WERI-Rb-1 (cell line): ENCODE data around the gene BBX.

ENCODE experiments used
- DNase-seq: peaks from one replicate; pipeline ENCODE4 v3.0.0-alpha.2; 2020
- H3K27ac ChIP-seq: fragments of 250-450 bp; sonication (Bioruptor Pico); 2 replicates; pipeline ENCODE4 v1.5.1; 2020; ENCODE audit warnings: mild to moderate bottlenecking, moderate library complexity
- H3K27me3 ChIP-seq: fragments of 250-450 bp; sonication (Bioruptor Pico); 2 replicates; pipeline ENCODE4 v1.5.1; 2021; ENCODE audit warnings: mild to moderate bottlenecking, low read depth, moderate library complexity; ENCODE audit not compliant: insufficient read depth, severe bottlenecking
- H3K36me3 ChIP-seq: fragments of 250-450 bp; sonication (Bioruptor Pico); 2 replicates; pipeline ENCODE4 v1.5.1; 2020; ENCODE audit warnings: mild to moderate bottlenecking, moderate library complexity
- H3K4me3 ChIP-seq: 2 replicates; pipeline ENCODE4 v1.5.1; 2011; ENCODE audit warnings: low read depth, mild to moderate bottlenecking, control low read depth, low read length
- H3K9me3 ChIP-seq: fragments of 250-450 bp; sonication (Bioruptor Pico); 2 replicates; pipeline ENCODE4 v1.5.1; 2021; ENCODE audit warnings: mild to moderate bottlenecking, moderate library complexity; ENCODE audit not compliant: severe bottlenecking
- CTCF ChIP-seq: IDR thresholded peaks from 2 replicates; pipeline ENCODE4 v1.5.1; 2011; ENCODE audit warnings: low read depth, mild to moderate bottlenecking, control low read depth, inconsistent platforms, low read length

Gene BBX

GRCh38 chr3:107705046-107705445, 182.3 kb downstream of the BBX start:
- no peak overlapping the region for H3K27ac ChIP-seq
- DNase-seq: no peak
- no peaks in the 10 kb centered on the region for H3K36me3 ChIP-seq
- H3K9me3 ChIP-seq: no peaks in the 10 kb centered on the region
- no peaks in the 10 kb centered on the region for H3K27me3 ChIP-seq
- no peak overlapping the region for H3K4me3 ChIP-seq
- no peak for TF ChIP-seq CTCF

GRCh38 chr3:107710851-107711250, 188.1 kb downstream of the BBX start:
- Histone ChIP-seq H3K4me3 (no peak overlapping the region), H3K27ac (no peak overlapping the region), H3K27me3 (no peaks in the 10 kb centered on the region), H3K9me3 (no peaks in the 10 kb centered on the region), H3K36me3 (peaks cover 2% of the 10 kb centered on the region; the same call in 1 of the 2 replicates)
- TF ChIP-seq CTCF: no peak
- no peak for DNase-seq

GRCh38 chr3:107716734-107717133, 194.0 kb downstream of the BBX start:
- H3K36me3 ChIP-seq: peaks cover 9% of the 10 kb centered on the region
- H3K27me3 ChIP-seq: no peaks in the 10 kb centered on the region
- H3K9me3 ChIP-seq: no peaks in the 10 kb centered on the region
- no peak for TF ChIP-seq CTCF
- no peak for DNase-seq
- no peak overlapping the region for H3K4me3 ChIP-seq
- H3K27ac ChIP-seq: no peak overlapping the region

GRCh38 chr3:107718547-107718946, 195.8 kb downstream of the BBX start:
- TF ChIP-seq CTCF: no peak
- H3K36me3 ChIP-seq: peaks cover 7% of the 10 kb centered on the region

GRCh38 chr3:107727102-107727501, 204.3 kb downstream of the BBX start:
- no peak for DNase-seq
- Histone ChIP-seq H3K4me3 (no peak overlapping the region), H3K9me3 (no peaks in the 10 kb centered on the region), H3K36me3 (peaks cover 5% of the 10 kb centered on the region), H3K27me3 (no peaks in the 10 kb centered on the region), H3K27ac (no peak overlapping the region)
- no peak for TF ChIP-seq CTCF

More at GRCh38 chr3:107718547-107718946, 195.8 kb downstream of the BBX start:
- H3K9me3 ChIP-seq: no peaks in the 10 kb centered on the region
- H3K4me3 ChIP-seq: no peak overlapping the region
- DNase-seq: no peak
- no peak overlapping the region for H3K27ac ChIP-seq
- no peaks in the 10 kb centered on the region for H3K27me3 ChIP-seq

- no peak for DNase-seq
- no peak overlapping the region for H3K27ac ChIP-seq
- no peaks in the 10 kb centered on the region for H3K27me3 ChIP-seq
- no peak overlapping the region for H3K4me3 ChIP-seq
- no peak for TF ChIP-seq CTCF
- no peaks in the 10 kb centered on the region for H3K9me3 ChIP-seq
- H3K36me3 ChIP-seq: peaks cover 5% of the 10 kb centered on the region
These were observed 206.9 kb downstream of the BBX start for GRCh38 chr3:107729686-107730085.
